RKO (cell line): ENCODE data around the gene CROCC2.

Experiments
- DNase-seq: peaks from one replicate; pipeline ENCODE4 v3.0.0-alpha.2; 2016; ENCODE audit warnings: low spot score

The CROCC2 gene

GRCh38 chr2:240905176-240905781, 857 bp upstream of the CROCC2 start:
- no peak for DNase-seq

GRCh38 chr2:240906911-240907590, 915 bp downstream of the CROCC2 start:
- no peak for DNase-seq

GRCh38 chr2:240909216-240909974, 3.3 kb downstream of the CROCC2 start:
- no peak for DNase-seq

GRCh38 chr2:240911641-240912265, 5.6 kb downstream of the CROCC2 start:
- peak; percentile 12 for DNase-seq

- DNase-seq = no peak
These were observed 7.0 kb downstream of the CROCC2 start for GRCh38 chr2:240912878-240913809.

- peak; percentile 32 for DNase-seq
These were observed 7.9 kb downstream of the CROCC2 start for GRCh38 chr2:240913810-240914644.

GRCh38 chr2:240914645-240915525, 8.7 kb downstream of the CROCC2 start:
- DNase-seq = no peak

- no peak for DNase-seq
These were observed 9.6 kb downstream of the CROCC2 start for GRCh38 chr2:240915526-240916341.

GRCh38 chr2:240916571-240917008, 10.5 kb downstream of the CROCC2 start:
- no peak for DNase-seq

GRCh38 chr2:240917009-240917683, 11.0 kb downstream of the CROCC2 start:
- no peak for DNase-seq

GRCh38 chr2:240917684-240918257, 11.6 kb downstream of the CROCC2 start:
- no peak for DNase-seq

GRCh38 chr2:240918258-240919091, 12.3 kb downstream of the CROCC2 start:
- no peak for DNase-seq

GRCh38 chr2:240919161-240919781, 13.1 kb downstream of the CROCC2 start:
- DNase-seq = no peak

GRCh38 chr2:240919786-240920782, 13.9 kb downstream of the CROCC2 start:
- DNase-seq = no peak

GRCh38 chr2:240920783-240921231, 14.7 kb downstream of the CROCC2 start:
- no peak for DNase-seq
